ENCODE data around the gene SYNDIG1.

Gene SYNDIG1

DNA sequence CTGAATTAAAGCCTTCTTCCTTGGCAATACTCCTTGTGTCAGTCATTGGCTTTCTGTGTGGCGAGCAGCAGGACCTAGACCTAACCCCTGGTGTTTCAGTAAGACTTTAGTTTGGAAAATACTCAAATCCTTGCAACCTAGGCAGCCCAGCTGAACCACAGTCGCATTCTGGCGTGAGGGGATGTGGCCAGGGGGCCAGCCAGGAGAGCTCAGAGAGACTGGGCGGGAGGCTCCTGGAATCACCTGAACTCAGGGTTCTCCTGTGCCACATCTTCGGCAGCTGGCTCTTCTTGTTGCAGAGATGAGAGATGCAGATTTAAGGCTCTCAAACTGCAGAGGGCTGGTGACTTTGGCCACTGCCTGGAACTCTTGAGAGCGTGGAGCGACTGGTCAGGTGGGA is 102.7 kb downstream of the SYNDIG1 start:
- no peak for DNase-seq

DNA sequence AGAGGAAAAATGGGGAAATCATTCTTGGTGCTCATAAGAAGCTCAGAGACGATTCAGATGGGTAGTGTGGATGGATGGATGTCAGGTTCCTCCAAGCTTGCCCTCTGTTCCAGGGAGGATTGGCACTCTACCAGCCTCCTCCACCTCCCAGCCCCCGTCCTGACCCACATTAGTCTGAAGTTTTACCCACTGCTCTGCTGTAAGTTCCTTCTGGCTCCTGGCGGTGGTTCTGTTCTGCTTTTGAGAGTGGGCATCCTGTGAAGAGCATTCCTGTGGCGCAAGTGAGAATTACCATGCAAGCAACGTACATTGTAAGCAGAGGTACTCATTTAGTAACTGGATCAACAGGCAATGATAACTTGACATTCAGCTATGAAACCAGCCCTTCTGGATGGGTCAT is 103.4 kb downstream of the SYNDIG1 start:
- no peak for DNase-seq

DNA sequence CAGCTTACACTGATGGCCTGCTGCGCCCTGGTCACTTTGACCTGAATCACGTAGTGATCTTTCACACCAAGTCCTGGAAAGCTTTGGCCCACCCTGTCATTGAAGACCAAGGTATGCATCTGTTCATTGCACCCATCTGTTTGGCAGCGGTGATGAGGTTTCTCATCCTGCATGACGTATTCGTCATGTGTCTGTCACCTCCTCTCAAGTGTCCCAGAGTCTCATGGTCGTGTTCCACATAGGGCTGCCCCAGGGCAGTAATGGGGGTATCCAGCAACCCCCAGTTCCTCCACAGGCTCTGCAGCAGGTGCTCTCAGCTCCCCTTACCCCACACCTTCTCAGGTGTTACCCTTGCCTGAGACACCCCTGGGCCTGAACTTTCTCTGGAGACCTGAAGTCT is 104.1 kb downstream of the SYNDIG1 start:
- DNase-seq = no peak

DNA sequence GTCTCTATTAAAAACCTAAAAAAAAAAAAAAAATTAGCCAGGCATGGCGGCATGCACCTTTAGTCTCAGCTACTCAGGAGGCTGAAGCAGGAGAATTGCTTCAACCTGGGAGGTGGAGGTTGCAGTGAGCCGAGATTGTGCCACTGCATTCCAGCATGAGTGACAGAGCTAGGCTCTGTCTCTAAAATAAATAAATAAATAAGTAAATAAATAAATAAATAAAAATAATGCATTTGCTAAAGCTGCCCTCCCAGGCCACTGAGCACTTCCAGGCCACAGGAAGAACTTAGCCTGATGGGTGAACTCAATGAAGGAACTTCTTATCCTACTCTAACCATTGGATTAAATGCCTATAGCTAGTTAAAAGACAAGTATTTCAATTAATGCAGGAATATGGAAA is 104.9 kb downstream of the SYNDIG1 start:
- DNase-seq = no peak

DNA sequence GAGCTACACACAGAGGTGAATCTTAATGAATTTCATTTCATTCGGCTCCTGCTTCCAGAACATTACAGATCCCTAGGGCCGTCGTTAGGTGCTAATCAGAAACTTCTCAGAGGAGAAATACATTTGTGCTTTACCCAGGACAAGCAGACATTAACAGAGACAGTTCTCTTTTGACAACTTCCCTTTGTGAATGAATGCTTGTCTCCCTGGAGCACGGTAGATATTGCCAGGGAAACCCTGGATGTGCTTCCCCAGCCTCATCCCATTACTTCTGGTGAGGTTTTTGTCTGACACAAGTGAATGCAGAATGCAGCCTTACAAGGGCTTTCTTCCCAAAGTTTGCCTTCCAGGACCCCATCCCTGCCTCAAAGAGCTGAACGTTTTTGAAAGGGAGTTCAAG is 105.4 kb downstream of the SYNDIG1 start:
- no peak for DNase-seq

DNA sequence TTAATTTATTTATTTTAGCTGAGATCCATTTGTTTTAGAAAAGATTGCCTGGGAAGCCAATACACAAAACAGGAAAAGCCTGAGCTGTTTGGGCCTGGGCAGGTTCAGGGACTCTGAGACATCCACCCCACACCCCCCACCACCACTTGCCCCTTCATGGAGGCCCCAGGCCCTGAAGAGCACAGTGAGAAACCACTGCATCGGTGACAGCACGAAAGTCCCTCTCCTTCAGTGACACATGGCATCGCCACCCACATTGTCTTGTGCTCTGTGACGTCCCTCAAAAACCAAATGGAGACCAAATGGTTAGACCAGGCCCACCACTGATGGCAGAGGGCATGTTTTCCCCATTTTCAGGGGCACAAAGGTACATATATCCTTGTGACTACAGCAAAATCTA is 106.4 kb downstream of the SYNDIG1 start:
- DNase-seq = no peak

DNA sequence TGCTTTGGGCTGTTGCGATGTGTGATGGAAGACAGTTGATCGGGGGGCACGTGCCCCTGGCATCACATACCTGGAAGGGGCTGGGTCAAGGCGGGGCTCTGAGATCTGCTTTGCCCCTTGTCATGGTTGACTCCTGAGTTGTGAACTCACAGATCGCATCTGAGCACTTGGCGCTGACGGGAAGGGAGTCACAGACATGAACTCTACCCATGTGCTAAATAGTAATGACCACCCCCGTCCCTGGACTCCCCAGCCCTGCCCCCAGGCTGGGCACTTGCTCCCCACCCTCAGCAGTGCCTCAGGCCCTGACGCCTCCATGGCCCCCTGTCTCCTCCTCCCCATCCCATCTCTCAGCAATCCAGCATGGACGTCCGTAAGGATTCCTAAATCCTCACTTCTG is 107.0 kb downstream of the SYNDIG1 start:
- DNase-seq = no peak

DNA sequence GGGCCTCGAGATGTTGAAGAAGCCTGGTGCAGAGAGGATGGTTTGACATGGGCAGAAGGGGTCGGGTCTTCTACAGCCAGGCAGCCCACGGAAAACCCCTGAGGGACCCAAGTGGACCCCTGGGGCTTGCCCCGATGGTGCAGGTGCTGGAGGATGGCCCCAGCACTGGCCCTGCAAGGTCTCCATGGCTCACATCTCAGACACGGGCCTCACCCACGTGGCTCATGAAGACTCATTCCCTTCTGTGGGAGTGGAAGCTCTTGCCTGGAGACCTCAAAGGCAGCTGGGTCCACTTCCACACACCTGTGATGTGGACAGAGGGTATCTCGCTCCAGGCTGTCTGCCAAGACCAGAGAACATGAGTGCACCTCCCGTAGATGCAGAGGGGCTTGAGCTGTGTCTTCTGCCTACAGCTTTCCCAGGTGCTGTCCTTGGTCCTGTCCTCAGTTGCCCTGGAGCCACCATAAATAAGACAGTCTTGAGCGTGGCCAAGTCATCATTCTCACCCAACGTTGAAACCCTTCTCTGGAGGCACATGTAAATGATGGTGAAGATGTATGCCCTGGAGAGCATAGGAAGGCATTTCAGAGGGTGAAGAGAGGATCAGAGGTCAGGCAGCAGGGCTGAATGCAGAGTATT is 108.0 kb downstream of the SYNDIG1 start:
- DNase-seq = no peak

DNA sequence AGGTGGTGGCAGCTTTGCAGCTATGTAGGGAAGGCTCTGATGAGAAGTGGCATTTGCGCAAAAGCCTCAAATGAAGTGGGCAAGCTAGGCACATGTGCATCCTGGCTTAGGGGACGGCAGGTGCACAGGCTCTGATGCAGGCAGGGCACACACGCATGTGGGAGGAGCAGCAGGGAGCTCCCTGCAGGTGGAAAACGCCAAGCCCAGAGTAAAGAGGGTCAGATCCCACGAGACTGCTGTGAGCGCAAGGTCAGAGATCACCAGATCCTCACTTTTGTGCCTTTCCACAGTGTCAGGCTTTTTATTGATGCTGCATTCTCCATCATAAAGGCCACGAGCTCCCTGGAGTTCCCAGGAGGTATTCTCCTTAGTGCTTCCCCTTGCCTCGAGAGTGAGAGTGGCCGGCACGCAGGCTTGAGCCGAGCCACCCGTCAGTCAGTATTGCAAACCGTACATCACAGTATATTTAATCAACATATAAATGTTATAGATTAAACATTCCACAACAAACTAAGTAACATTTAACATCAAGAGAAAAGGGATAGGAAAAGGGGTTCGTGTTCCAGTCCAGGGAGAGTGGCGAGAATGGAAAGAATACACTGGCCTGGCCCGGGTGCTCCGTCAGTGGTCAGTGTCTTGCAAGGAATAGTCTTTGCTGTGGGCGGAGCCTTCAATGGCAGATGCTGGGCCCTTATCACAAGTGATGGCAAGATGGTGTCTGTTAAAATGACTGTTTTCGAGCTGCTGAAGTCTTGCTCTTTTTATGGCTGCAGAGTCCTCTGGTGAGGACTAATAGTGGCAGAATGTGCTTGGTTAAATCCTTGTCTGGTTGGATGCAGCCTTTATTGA is 109.4 kb downstream of the SYNDIG1 start:
- DNase-seq = no peak

DNA sequence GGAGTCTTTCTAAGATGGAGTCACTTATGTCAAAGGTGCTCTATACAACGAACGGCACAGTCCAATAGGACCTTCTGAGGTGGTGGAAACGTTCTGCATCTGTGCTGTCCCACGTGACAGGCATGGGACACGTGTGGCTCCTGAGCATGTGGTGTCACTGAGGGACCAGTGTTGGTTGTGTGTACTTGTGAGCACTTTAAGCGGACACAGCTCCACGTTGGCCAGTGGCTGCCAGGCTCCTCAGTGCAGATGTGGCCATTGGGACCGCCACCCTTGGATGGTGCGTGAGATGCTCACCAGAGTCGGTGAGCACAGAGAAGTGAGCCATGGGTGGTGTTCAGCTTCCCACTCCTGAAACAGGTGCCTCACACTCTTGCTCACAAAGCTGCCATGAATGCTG is 110.0 kb downstream of the SYNDIG1 start:
- DNase-seq = no peak

DNA sequence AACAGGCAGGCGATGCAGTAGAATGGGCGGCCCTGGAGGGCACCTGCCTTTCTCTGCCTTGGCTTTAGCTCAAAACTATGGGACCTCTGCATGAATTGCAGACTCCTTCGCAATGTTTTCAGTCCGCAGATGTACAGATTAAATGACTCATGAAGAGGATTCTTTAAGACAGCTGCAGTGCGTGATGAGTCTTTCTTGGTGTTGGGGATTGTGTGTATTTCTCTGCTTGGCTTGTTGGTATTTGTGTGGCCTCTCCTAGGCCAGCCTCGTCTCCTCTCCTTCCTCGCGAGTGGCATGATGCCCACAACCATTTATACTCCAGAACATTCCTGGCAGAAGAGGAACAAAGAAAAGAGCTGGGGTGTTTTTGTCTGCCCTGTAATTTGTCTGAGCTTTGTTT is 110.6 kb downstream of the SYNDIG1 start:
- peak; percentile 23 for DNase-seq

DNA sequence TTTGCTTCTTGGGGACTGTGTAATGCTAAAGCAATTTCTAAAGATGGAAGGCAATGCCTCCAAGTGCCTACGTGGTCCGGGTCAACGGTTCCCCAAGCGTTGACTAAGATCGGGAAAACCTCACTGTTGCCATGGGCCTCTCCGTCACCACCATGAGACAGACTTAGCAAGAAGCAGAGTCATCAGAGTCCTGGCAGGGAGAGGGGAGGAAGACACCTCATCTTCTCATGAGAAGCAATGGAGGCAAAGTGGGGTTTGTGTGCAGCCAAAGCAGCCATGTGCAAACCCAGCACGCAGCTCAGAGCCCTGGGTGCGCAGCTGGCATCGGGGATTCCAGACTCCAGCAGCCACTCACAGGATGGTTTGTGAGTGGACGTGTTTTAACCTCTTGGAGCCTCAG is 111.4 kb downstream of the SYNDIG1 start:
- DNase-seq = no peak

DNA sequence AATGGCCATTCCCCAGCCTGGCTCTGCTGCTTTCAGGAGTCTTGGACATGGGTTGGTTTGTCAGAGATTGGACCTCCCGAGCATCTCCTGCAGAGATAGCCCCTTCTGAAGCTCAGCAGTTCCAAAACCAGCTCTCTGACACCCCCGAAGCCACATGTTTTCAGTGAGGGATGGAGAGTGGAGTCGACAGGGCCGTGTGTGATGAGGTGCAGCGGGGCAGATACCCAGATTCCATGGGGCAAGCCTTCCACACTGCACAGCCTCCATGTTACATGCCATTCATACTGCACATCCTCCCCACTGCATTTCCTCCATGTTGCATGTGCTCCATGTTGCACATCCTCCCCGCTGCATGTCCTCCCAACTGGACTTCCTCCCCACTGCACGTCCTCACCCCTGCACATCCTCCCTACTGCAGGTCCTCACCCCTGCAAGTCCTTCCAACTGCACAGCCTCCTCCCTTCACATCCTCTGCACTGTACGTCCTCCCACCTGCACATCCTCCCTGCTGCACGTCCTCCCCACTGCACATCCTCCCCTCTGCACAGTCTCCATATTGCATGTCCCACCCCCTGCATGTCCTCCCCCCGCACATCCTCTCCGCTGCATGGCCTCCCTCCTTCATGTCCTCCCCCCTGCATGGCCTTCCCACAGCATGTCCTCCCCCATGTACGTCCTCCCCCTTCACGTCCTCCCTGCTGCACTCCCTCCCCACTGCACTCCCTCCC is 112.2 kb downstream of the SYNDIG1 start:
- no peak for DNase-seq

DNA sequence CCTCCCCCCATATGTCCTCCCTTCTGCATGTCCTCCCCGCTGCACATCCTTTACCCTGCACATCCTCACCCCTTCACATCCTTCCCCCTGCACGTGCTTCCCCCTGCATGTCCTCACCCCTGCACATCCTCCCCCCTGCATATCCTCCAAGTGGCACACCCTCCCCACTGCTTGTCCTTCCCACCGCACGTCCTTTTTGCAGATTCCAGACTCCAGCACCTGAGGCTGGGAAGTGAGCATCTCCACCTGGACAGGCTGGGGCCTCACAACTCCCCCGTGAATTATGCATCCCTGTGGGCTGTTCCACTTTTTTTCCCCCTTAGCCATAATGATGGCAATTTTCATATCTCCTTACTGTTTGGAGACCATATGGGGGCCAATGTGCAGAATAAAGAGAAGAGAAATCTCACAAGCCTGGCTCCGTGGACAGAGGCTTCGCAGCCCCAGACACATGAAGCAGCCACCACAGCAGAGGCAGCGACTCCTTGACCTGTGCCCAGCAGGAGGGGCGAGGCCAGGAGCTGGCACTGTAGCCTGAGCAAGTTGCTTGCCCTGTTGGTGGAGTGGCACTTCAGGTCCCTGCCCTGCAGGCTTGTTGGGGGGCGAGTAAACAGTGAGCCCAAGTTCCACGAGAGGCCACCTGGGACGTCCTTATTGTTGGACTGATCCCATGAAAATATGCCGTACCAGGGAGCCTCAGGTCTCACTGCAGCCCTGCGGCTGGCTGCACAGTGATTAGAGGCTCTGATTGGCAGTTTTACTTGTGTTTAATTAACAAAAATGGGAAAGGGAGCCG is 113.1 kb downstream of the SYNDIG1 start:
- no peak for DNase-seq

DNA sequence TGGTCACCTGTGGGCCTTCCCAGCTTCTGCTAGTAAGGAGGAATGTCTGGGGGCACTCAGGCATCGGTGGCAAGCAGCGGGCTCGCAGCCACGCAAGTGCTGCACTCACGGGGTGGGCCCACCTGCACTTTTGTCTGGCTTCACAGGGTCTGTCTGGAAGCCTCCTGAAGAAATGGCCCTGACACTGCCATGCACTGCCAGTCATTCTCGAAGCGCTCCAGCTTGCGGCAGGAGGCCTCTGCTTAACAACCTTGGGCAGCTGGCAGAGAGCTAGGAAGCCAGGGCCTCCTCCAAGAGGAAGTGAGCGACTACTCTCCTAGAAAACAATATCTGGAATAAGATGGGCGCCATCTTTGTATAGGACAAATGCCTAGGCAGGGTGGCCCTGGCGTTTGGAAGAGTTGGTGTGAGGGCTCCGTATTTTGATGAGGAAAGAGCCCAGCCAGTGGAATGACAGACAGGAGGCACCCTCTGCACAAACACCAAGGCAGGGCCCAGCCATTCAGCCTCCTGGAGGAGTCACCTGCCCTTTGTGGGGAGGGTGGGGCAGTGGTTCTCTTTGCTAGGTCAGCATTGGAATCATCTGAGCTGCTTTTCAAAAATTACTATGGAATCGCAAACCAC is 113.9 kb downstream of the SYNDIG1 start:
- DNase-seq = no peak

DNA sequence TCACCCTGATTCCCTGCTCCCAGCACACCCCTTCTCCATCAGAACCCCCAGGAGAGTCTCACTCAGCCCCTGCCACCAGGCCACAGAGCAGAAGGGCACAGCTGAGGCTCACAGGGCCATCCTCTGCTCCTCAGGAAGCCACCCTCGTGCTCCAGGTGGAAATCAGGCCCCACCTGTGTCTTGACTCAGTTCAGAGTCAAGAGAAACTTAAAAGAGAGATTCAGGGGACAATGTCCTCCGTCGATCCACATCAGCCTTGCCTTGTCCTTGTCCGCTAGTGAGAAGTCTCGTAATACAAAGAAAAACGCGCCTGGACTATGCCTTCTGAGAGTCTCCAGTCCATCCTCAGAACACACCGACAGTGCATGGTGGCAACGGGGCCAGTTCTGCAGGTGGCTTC is 114.6 kb downstream of the SYNDIG1 start:
- DNase-seq = no peak

DNA sequence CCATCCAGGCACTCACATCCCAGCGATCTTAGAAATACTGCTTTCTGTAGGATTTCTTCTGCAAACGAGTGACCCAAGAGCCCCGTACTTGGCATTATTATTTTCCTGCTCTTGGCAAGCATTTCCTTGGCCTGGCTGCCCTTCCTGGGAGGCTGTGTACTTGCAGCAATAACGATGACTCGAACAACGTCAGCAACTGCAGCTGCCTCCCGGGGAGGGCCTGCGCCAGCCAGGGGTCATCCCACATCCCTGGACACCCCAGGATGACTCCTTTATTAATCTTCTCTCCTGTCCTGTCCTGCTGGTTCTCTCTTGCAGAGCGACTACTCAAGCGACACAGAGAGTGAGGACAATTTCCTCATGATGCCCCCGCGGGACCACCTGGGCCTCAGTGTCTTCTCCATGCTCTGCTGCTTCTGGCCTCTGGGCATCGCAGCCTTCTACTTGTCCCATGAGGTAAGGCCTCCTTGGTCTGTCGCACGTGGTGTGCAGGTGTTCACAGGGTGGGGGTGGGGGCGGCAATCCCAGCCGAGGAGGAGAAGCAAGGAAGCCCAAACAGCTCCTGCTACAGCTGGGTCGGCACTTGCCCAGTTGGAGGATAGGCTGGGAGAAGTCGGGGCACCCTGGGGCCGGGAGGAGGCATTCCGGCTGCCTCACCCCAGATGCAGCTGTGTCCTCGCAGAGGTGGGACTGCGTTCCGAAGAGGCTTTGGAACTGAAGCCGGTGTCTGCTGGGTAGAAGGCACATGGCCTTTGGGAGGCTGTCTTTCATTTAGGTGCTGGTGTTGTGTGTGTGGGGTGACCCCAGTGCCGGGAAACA is 115.3 kb downstream of the SYNDIG1 start:
- peak; percentile 52 for DNase-seq

DNA sequence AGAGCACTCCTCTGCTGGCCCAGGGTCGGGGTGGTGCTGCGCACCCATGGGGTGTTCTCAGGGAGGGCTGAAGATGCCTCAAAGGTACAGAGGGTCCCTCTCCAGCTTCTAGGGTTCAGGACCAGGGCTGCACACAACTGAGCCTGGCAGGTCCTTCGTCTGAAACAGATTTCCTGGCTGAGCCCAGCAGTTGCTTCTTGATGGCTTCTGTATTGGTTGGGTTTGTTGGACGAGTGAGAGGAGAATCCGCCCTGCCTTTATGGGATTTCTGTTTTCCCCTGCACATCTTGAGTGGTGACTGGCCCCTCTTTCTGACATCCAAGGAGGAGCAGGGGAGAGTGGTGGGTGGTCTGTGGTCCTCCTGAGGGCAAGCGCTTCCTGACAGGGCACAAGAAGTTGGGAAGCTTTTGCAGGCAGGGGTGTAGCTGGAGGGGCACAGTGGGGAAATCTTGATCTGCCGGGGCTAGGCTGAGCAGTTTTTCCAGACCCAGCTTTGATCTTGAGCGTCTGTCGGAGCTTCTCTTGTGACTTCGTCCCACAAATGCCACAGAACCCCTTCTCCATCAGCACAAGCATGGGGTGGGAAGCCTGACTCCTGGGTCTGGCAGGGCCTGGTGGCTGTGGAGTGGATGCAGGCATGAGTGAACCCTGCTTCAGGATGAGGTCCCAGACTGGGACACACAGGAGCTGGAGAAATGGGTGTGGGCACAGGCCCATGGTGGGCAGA is 116.5 kb downstream of the SYNDIG1 start:
- DNase-seq = no peak

DNA sequence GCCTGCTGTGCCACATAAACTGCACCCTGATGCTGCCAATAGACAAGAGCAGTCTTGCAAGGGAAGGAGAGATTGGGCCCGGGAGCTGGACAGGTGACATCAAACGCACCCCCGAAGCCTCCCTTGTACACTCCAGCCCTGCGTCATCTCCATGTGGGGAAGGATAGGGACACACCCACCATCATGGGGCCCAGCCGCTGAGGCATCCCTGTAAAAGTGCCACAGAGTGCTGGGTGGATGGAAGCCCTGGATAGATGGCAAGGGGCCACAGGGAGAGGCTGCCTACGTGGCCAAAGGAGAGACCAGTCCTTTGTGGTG is 117.1 kb downstream of the SYNDIG1 start:
- DNase-seq = no peak

DNA sequence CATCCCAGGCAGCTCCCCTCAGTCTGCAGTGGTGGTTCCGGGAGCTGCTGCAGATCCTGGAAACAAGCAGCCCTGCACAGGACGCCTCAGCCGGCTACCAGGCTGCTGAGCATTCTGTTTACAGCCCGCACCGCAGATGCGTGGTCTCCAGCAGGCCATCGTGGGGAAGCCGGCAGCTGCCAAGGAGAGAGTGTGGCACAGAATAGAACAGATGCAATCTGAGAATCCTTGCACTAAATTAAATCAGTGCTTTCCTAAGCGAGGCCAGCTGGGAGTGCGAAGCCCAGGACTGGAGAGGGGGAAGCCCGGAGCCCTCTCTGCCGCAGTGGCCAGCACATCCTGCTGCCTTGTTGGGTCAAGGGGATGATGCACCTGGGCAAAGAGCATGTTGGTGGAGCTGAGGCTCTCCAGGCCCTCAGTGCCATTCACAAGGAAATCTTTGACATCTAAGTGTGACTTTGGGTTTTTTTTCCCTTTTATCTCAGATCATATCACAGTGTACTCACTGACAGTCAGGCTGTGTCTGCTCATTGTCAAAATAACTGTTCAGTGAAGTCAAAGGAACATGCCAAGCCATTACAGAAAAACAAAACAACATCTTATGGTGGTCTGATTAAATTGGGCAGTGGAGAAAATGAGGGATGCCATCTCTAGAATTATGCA is 118.1 kb downstream of the SYNDIG1 start:
- no peak for DNase-seq
